HCT116 (cell line): ENCODE results near the gene IGF2. TPM values are rescaled to one million over a fixed set of nuclear protein-coding genes. Genes with fewer than 3 reads are reported as not detected.
A peak's percentile ranks its signal among the peaks of the same experiment; 100 is the strongest.

Experiments
- ATAC-seq: fragments of 200-7000 bp; cut with Tn5 transposase; 2 replicates; pipeline ENCODE4 v1.9.1; 2020; ENCODE audit warnings: mild to moderate bottlenecking, moderate library complexity
- BruUV-seq: library from RNA; stranded (reverse); fragments of 400-500 nt; replicated peaks from 2 replicates; lab custom pipeline; 2021; lab: Mats Ljungman, UMichigan
- CTCF ChIA-PET: fragments of 300-600 bp; sonication (Branson Sonifier 250); formaldehyde crosslinking; loops from one replicate; lab custom pipeline; 2021; ENCODE audit warnings: antibody characterized with exemption; lab: Charles Lee
- POLR2A ChIA-PET: fragments of 300-600, 350-600 bp; sonication (Branson Sonifier 250); formaldehyde crosslinking; loops from one replicate; lab custom pipeline; 2021; ENCODE audit warnings: antibody characterized with exemption; lab: Charles Lee
- RAD21 ChIA-PET, 2 experiments: fragments of 300-600 bp; sonication (Branson Sonifier 250); formaldehyde crosslinking; loops; one replicate each; lab custom pipeline; 2023; ENCODE audit warnings: low total read pairs in 2 of 2; ENCODE audit not compliant: uncharacterized antibody in 2 of 2, unreplicated experiment in 2 of 2, low non-redundant PET in 1 of 2; lab: Charles Lee
- DNase-seq: peaks from one replicate; pipeline ENCODE4 v3.0.0-alpha.2; 2010; ENCODE audit warnings: low read depth, low spot score
- H2AFZ ChIP-seq: fragments of 200-600 bp; shearing (Covaris generic), sonication (generic); 2 replicates; pipeline ENCODE4 v1.6.1; 2017; ENCODE audit warnings: low read depth, mixed run types, mixed read lengths, antibody characterized with exemption, low read length; ENCODE audit not compliant: poor library complexity, severe bottlenecking
- H3K27ac ChIP-seq: 2 replicates; pipeline ENCODE4 v1.5.1; 2012; ENCODE audit warnings: low read depth, low read length
- H3K27me3 ChIP-seq: fragments of 200-600 bp; sonication (generic); 2 replicates; pipeline ENCODE4 v1.6.1; 2016; ENCODE audit warnings: mixed run types, low read length, mixed read lengths; ENCODE audit not compliant: insufficient read depth
- H3K36me3 ChIP-seq, 2 experiments: fragments of 200-500 bp in 1 of 2; fragments of 200-600 bp in 1 of 2; sonication (Bioruptor generic) in 1 of 2; sonication (generic) in 1 of 2; 2 replicates each; pipeline versions ENCODE4 v1.5.1 to v1.6.1; 2014 to 2016; ENCODE audit warnings: low read length in 2 of 2, inconsistent platforms in 1 of 2, mixed read lengths in 1 of 2, mixed run types in 1 of 2; ENCODE audit not compliant: insufficient read depth in 2 of 2, control insufficient read depth in 1 of 2
- H3K4me1 ChIP-seq, 2 experiments: fragments of 200-600 bp in 1 of 2; sonication (generic) in 1 of 2; 2 replicates each; pipeline versions ENCODE4 v1.5.1 to v1.6.1; 2012 to 2017; ENCODE audit warnings: low read length in 2 of 2, inconsistent platforms in 1 of 2, mild to moderate bottlenecking in 1 of 2, mixed read lengths in 1 of 2, mixed run types in 1 of 2, moderate library complexity in 1 of 2; ENCODE audit not compliant: insufficient read depth in 2 of 2, control insufficient read depth in 1 of 2
- H3K4me2 ChIP-seq: fragments of 200-600 bp; sonication (generic); 2 replicates; pipeline ENCODE4 v1.6.1; 2017; ENCODE audit warnings: mixed run types, low read length, mixed read lengths
- H3K4me3 ChIP-seq, 2 experiments: fragments of 200-600 bp in 1 of 2; sonication (generic) in 1 of 2; replicated peaks in 1 of 2; 2 replicates each; pipeline ENCODE4 v1.5.1; 2011 to 2016; ENCODE audit warnings: low read length in 2 of 2, control low read depth in 1 of 2, low read depth in 1 of 2, mild to moderate bottlenecking in 1 of 2, mixed read lengths in 1 of 2, mixed run types in 1 of 2
- H3K79me2 ChIP-seq: fragments of 200-600 bp; sonication (generic); 2 replicates; pipeline ENCODE4 v1.6.1; 2017; ENCODE audit warnings: mild to moderate bottlenecking, mixed run types, low read length, moderate library complexity, mixed read lengths; ENCODE audit not compliant: insufficient read depth
- H3K9ac ChIP-seq: fragments of 200-600 bp; sonication (generic); 2 replicates; pipeline ENCODE4 v1.6.1; 2016; ENCODE audit warnings: low read length, mixed read lengths
- H3K9me2 ChIP-seq: fragments of 200-600 bp; sonication (generic), shearing (Covaris generic); 2 replicates; pipeline ENCODE4 v1.6.1; 2017; ENCODE audit warnings: mixed run types, mild to moderate bottlenecking, moderate library complexity; ENCODE audit not compliant: insufficient read depth
- H3K9me3 ChIP-seq, 2 experiments: fragments of 200-500 bp in 1 of 2; fragments of 200-600 bp in 1 of 2; sonication (Bioruptor generic) in 1 of 2; sonication (generic) in 1 of 2; 2 replicates each; pipeline ENCODE4 v1.6.1; 2014 to 2017; ENCODE audit warnings: low read length in 2 of 2, mixed read lengths in 2 of 2, inconsistent platforms in 1 of 2, low read depth in 1 of 2, mild to moderate bottlenecking in 1 of 2, mixed run types in 1 of 2, moderate library complexity in 1 of 2; ENCODE audit not compliant: control insufficient read depth in 1 of 2, insufficient read depth in 1 of 2
- H4K20me1 ChIP-seq: fragments of 200-600 bp; sonication (generic), shearing (Covaris generic); 2 replicates; pipeline ENCODE4 v1.6.1; 2017; ENCODE audit warnings: mixed run types, mild to moderate bottlenecking, moderate library complexity; ENCODE audit not compliant: insufficient read depth
- EZH2phosphoT487 ChIP-seq: fragments of 200-600 bp; IDR thresholded peaks from 2 replicates; pipeline ENCODE4 v1.6.1; 2018; ENCODE audit warnings: antibody characterized with exemption, borderline replicate concordance
- RAD21 ChIP-seq: IDR thresholded peaks from 2 replicates; pipeline ENCODE4 v1.6.1; 2012; ENCODE audit warnings: low read depth, mild to moderate bottlenecking
- intact Hi-C: fragments of 100-400 bp; cut with micrococcal nuclease; formaldehyde crosslinking; loops from 2 replicates; pipeline ENCODE4 v1.10.0; 2022
- total RNA-seq: library from RNA; stranded (reverse); gene quantifications from one replicate; pipeline ENCODE4 v1.2.1, GENCODE V29; 2021; ENCODE audit not compliant: unreplicated experiment
- TF ChIP-seq, protein P1 (sequence below), 3 experiments: fragments of 200-600 bp in 1 of 3; sonication (generic) in 1 of 3; IDR thresholded peaks in 2 of 3; conservative IDR thresholded peaks in 1 of 3; 2 replicates each; pipeline ENCODE4 v1.5.1; 2012 to 2017; ENCODE audit warnings: low read depth in 2 of 3, low read length in 2 of 3, antibody characterized with exemption in 1 of 3, borderline replicate concordance in 1 of 3, control low read depth in 1 of 3, mild to moderate bottlenecking in 1 of 3, mixed read lengths in 1 of 3, mixed run types in 1 of 3, moderate library complexity in 1 of 3; ENCODE audit not compliant: insufficient read depth in 1 of 3

IGF2 gene
- total RNA-seq, 1 experiment from 2014 or later: 17.9 TPM

DNA sequence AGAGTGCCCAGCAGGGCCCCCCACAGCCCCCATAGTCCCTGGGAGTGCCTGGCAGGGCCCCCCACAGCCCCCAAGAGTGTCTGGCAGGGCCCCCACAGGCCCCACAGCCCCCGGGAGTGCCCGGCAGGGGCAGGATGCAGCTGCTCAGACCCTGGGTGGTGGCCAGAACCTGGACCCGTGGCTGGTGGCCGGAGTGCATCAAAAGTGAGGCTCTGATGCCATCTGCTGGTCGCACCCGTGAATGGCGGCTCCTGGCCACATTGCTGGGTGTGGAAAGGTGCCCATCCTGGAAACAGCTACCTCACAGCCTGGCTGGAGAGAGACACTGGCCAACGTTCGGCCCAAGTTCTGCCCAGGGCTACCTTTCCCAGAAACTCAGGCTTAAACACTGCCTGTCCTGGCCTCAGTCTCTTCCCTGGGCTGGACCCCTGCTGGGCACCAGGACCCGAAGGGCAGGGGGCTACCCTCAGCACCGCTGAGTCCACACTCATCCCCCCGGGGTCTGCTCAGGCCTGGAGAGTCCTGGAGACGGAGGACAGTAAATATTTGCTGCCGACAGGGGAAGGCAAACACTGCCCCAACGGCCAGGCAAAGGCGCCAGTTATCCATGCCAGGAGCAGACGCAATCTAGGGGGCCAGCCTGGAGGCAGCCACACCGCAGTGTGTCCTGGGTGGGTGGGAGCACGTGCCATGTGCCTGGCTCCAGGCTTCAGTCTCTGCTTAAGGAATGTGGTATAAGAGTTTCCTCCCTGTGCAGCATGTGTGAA lies 17.4 kb upstream of the IGF2 start:
- POLR2A ChIA-PET: no interaction called here
- ATAC-seq: peak; percentile 82
- intact Hi-C loops: loop anchor here (1.0 kb wide), 1 partner anchor 463 kb away; no protein-coding TSS in a partner anchor

More for the DNA sequence above, 17.4 kb upstream of the IGF2 start:
- Histone ChIP-seq H3K9ac (no peak overlapping the region), H3K9me3 (no peaks in the 10 kb centered on the region), H3K9me2 (no peaks in the 10 kb centered on the region), H3K4me3 (no peak overlapping the region), H3K79me2 (no peaks in the 10 kb centered on the region), H3K4me2 (no peak overlapping the region), H3K27ac (no peak overlapping the region), H3K27me3 (no peaks in the 10 kb centered on the region), H3K36me3 (no peaks in the 10 kb centered on the region), H4K20me1 (no peaks in the 10 kb centered on the region), H2AFZ (no peak overlapping the region), H3K4me1 (peaks cover 0 to 3% of the 10 kb centered on the region in 2 experiments; a peak in 1 of 4 replicates)
- no peak for DNase-seq
- ChIA-PET RAD21 (interaction anchor here (0.7 to 1.3 kb wide), 7 partner anchors 119 to 504 kb away, joined by 3 to 7 read pairs (median 4); partner anchors contain the start of gene TSSC4 (in 1 of the 2)), CTCF (interaction anchor here (0.7 to 11.5 kb wide), 15 partner anchors 9 to 609 kb away, joined by 3 to 351 read pairs (median 4); partner anchors contain the start of gene SYT8)
- BruUV-seq: no TSS peak
- TF ChIP-seq EZH2phosphoT487: no peak
- TF ChIP-seq, protein P1, sequence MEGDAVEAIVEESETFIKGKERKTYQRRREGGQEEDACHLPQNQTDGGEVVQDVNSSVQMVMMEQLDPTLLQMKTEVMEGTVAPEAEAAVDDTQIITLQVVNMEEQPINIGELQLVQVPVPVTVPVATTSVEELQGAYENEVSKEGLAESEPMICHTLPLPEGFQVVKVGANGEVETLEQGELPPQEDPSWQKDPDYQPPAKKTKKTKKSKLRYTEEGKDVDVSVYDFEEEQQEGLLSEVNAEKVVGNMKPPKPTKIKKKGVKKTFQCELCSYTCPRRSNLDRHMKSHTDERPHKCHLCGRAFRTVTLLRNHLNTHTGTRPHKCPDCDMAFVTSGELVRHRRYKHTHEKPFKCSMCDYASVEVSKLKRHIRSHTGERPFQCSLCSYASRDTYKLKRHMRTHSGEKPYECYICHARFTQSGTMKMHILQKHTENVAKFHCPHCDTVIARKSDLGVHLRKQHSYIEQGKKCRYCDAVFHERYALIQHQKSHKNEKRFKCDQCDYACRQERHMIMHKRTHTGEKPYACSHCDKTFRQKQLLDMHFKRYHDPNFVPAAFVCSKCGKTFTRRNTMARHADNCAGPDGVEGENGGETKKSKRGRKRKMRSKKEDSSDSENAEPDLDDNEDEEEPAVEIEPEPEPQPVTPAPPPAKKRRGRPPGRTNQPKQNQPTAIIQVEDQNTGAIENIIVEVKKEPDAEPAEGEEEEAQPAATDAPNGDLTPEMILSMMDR (IDR thresholded peaks at IDR 0.05 in 2 of 3, conservative IDR thresholded peaks at IDR 0.05 in 1 of 3; ENCODE audit: borderline replicate concordance in 1 of 3, insufficient read depth in 1 of 3, low read depth in 2 of 3, low read length in 2 of 3): peak; percentile 80 to 82 (median 82)
- peak; percentile 88 for TF ChIP-seq RAD21
